Stomach (tissue), 9 donors: ENCODE results near the gene PLXND1. TPM values are rescaled to one million over a fixed set of nuclear protein-coding genes. Genes with fewer than 3 reads are reported as not detected.

Experiments used
- DNase-seq, 2 donors: peaks; one replicate each; pipeline versions ENCODE4 v3.0.0 to v3.0.0-alpha.2; 2013 to 2019
- H3K27ac ChIP-seq, 5 donors: fragments of 200-600 bp in 4 of 5; sonication (generic) in 4 of 5; one replicate each; pipeline ENCODE4 v1.5.1; 2013 to 2019; ENCODE audit warnings: mild to moderate bottlenecking in 1 of 5, moderate library complexity in 1 of 5
- H3K27me3 ChIP-seq, 3 donors: fragments of 200-600 bp; sonication (generic); one replicate each; pipeline ENCODE4 v1.5.1; 2017 to 2019; ENCODE audit warnings: mixed run types in 1 of 3
- H3K36me3 ChIP-seq, 4 donors: fragments of 200-600 bp; sonication (generic); 1 replicate in 3 of 4; 2 replicates in 1 of 4; pipeline ENCODE4 v1.5.1; 2016 to 2019
- H3K4me1 ChIP-seq, 4 donors: fragments of 200-600 bp; sonication (generic); one replicate each; pipeline ENCODE4 v1.5.1; 2016 to 2019
- H3K4me3 ChIP-seq, 4 donors: fragments of 200-600 bp; sonication (generic) in 3 of 4; one replicate each; pipeline ENCODE4 v1.5.1; 2016 to 2019; ENCODE audit warnings: mild to moderate bottlenecking in 1 of 4
- H3K9me3 ChIP-seq, 4 donors: fragments of 200-600 bp; sonication (generic); one replicate each; pipeline ENCODE4 v1.5.1; 2016 to 2019
- EP300 ChIP-seq: sonication (generic); formaldehyde crosslinking; IDR thresholded peaks from one replicate; pipeline ENCODE4 v1.6.1; 2017; ENCODE audit warnings: antibody characterized with exemption
- POLR2A ChIP-seq, 4 donors: fragments of 450-650 bp; IDR thresholded peaks; one replicate each; pipeline ENCODE4 v1.6.1; 2016; ENCODE audit warnings: antibody characterized with exemption in 4 of 4, control low read depth in 2 of 4, mild to moderate bottlenecking in 1 of 4, moderate library complexity in 1 of 4
- POLR2AphosphoS5 ChIP-seq, 3 donors: sonication (generic); formaldehyde crosslinking; IDR thresholded peaks; one replicate each; pipeline ENCODE4 v1.6.1; 2016; ENCODE audit warnings: antibody characterized with exemption in 3 of 3
- WGBS, 5 donors: extraction: QIAGEN DNeasy Blood & Tissue Kit in 3 of 5; methylation state at CpG; one replicate each; pipeline versions ENCODE4 v1.1.5 to v1.1.7; 2013 to 2018; 5-methylcytosine and 5-hydroxymethylcytosine counted together
- intact Hi-C: fragments of 100-400 bp; cut with DNase I; formaldehyde crosslinking; loops from one replicate; pipeline ENCODE4 v1.15.1; 2023; ENCODE audit warnings: low total_unique reads
- polyA plus RNA-seq, 3 donors: library from polyadenylated mRNA; stranded (reverse); fragments of 200-250 nt; gene quantifications; one replicate each; pipeline ENCODE4 v1.2.3, GENCODE V29; 2013
- total RNA-seq, 5 donors: library from RNA; depleted of rRNA; stranded (reverse); fragments of >200 nt; gene quantifications; one replicate each; pipeline versions ENCODE4 v1.1.0 to v1.2.3, GENCODE V29; 2014 to 2016
- TF ChIP-seq, protein P1 (sequence below), 7 experiments: fragments of 450-650 bp in 4 of 7; fragments of 200-600 bp in 3 of 7; sonication (generic) in 3 of 7; IDR thresholded peaks; one replicate each; pipeline ENCODE4 v1.5.1; 2016 to 2019; ENCODE audit warnings: antibody characterized with exemption in 7 of 7, control low read depth in 2 of 7, mild to moderate bottlenecking in 1 of 7
- donor health status: healthy with polysubstance abuse.
- donor health status: Bipolar disorder and iron deficiency.
- donor health status: healthy.

Gene PLXND1
- total and polyA plus RNA-seq, 8 donors, result 22.6 to 251 (median 58.6) TPM

DNA sequence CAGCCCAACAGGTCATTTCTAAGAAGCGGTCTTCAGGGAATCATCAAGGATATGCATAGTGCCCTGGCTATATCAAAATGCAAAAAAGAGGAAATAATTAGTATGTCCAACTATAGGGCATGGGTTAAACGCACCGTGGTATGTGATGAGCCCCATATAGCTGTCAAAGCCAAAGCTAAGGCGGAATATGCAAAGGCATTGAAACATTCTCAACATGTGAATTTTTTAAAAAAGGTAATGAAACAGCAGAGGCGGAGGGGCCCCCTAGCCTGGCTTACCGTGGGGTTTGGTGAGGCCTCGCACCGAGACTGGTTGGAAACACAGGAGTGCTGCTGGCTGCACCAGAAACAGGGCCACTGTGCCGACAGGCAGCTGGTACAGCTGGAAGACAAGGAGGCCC lies 23.2 kb downstream of the PLXND1 start:
- DNase-seq, result no peak
- 88 to 94% (median 93%) methylated on average over 9 of the region's 9 CpGs for WGBS, 5 donors
- intact Hi-C loops, result no loop called here
- TF ChIP-seq EP300 (no peak), POLR2A (IDR thresholded peaks at IDR 0.05) (no peak), POLR2AphosphoS5 (IDR thresholded peaks at IDR 0.05) (no peak)
- TF ChIP-seq, protein P1, sequence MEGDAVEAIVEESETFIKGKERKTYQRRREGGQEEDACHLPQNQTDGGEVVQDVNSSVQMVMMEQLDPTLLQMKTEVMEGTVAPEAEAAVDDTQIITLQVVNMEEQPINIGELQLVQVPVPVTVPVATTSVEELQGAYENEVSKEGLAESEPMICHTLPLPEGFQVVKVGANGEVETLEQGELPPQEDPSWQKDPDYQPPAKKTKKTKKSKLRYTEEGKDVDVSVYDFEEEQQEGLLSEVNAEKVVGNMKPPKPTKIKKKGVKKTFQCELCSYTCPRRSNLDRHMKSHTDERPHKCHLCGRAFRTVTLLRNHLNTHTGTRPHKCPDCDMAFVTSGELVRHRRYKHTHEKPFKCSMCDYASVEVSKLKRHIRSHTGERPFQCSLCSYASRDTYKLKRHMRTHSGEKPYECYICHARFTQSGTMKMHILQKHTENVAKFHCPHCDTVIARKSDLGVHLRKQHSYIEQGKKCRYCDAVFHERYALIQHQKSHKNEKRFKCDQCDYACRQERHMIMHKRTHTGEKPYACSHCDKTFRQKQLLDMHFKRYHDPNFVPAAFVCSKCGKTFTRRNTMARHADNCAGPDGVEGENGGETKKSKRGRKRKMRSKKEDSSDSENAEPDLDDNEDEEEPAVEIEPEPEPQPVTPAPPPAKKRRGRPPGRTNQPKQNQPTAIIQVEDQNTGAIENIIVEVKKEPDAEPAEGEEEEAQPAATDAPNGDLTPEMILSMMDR (IDR thresholded peaks at IDR 0.05), result no peak
- H3K27ac ChIP-seq, result no peak overlapping the region
- peaks cover 30 to 85% (median 63%) of the 10 kb centered on the region in 4 donors for H3K36me3 ChIP-seq
- no peak overlapping the region for H3K4me3 ChIP-seq
- H3K4me1 ChIP-seq, result peaks cover 0 to 25% (median 21%) of the 10 kb centered on the region in 4 donors
- no peaks in the 10 kb centered on the region for H3K27me3 ChIP-seq
- no peaks in the 10 kb centered on the region for H3K9me3 ChIP-seq

DNA sequence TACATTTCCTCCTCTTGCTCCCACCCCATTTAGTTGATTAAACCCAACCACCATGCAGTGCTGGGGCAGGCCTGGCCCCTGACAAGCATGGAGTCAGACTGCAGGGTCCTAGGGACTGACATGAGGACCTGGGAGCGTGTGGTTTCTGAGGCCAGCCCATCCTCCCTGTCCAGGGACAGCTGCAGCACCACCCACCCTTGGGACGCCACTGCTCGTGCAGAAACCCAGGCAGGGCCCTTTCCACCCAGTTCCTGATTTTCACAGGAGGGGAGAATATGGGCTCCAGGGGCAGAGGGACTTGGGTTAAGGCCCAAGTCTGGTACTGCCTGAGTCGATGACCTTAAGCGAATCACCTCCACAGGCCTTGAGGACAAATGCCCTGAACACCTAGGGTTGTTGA lies 23.7 kb downstream of the PLXND1 start:
- Histone ChIP-seq H3K9me3 (no peaks in the 10 kb centered on the region), H3K4me1 (peaks cover 4 to 29% (median 26%) of the 10 kb centered on the region in 4 donors), H3K27ac (no peak overlapping the region), H3K27me3 (no peaks in the 10 kb centered on the region), H3K4me3 (no peak overlapping the region), H3K36me3 (peaks cover 30 to 84% (median 63%) of the 10 kb centered on the region in 4 donors)
- WGBS, 5 donors, result 86 to 92% (median 90%) methylated on average over 5 of the region's 5 CpGs
- TF ChIP-seq POLR2AphosphoS5 (IDR thresholded peaks at IDR 0.05), result no peak
- TF ChIP-seq POLR2A (IDR thresholded peaks at IDR 0.05), result no peak
- no peak for TF ChIP-seq EP300
- TF ChIP-seq, protein P1 (IDR thresholded peaks at IDR 0.05), result no peak
- no peak for DNase-seq
- intact Hi-C loops, result no loop called here

DNA sequence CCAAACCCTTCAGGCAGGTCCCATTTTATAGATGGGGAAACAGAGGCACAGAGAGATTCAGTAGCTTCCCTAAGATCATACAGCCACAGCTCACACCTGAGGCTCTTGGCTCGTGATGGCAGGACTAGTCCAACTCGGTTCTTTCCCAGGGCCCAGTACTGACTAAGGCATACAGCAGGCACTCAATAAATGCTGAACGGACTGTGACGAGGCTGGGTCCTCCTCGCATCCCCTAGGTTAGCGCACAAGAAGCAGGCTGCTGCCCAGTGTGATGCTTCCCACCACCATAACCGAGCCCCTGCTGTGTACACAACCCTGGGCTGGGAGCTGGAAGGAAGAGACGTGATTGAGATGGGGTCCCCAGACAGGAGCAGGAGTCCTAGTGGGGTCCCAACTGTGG lies 24.9 kb downstream of the PLXND1 start:
- 88 to 95% (median 94%) methylated on average over 6 to 8 of the region's 8 CpGs for WGBS, 5 donors
- no peak for DNase-seq
- Histone ChIP-seq H3K36me3 (peaks cover 30 to 78% (median 62%) of the 10 kb centered on the region in 4 donors), H3K9me3 (no peaks in the 10 kb centered on the region), H3K4me1 (peaks cover 14 to 36% (median 26%) of the 10 kb centered on the region in 4 donors), H3K4me3 (no peak overlapping the region), H3K27ac (no peak overlapping the region), H3K27me3 (no peaks in the 10 kb centered on the region)
- TF ChIP-seq POLR2AphosphoS5 (IDR thresholded peaks at IDR 0.05) (no peak), POLR2A (IDR thresholded peaks at IDR 0.05) (no peak), EP300 (no peak)
- TF ChIP-seq, protein P1 (IDR thresholded peaks at IDR 0.05), result no peak
- intact Hi-C loops, result no loop called here

DNA sequence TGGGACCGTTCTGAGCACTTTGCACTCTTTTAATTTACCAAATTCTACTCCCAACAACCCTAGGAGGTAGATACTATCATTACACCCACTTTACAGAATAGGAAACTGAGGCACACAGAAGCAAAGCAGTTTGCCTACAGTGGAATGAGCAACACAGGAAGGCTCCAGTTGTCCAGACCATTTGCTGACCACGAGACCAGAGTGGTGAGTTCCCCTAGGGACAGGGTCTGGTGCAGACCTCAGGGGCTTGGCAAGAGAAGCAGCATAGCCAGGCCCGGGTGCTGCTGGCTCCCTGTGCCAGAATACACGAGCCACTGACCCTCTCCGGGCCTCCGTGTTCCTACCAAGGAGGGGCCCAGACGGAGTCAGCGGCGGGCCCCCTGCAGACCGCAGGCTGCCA lies 26.5 kb downstream of the PLXND1 start:
- TF ChIP-seq, protein P1 (IDR thresholded peaks at IDR 0.05), result no peak
- TF ChIP-seq POLR2AphosphoS5 (IDR thresholded peaks at IDR 0.05) (no peak), POLR2A (IDR thresholded peaks at IDR 0.05) (no peak), EP300 (no peak)
- no peak for DNase-seq
- WGBS, 5 donors, result 85 to 88% (median 87%) methylated on average over 9 to 10 of the region's 10 CpGs
- intact Hi-C loops, result no loop called here
- Histone ChIP-seq H3K9me3 (no peaks in the 10 kb centered on the region), H3K27me3 (no peaks in the 10 kb centered on the region), H3K27ac (peak overlapping the region in 1 of 5 donors; percentile 87), H3K4me3 (no peak overlapping the region), H3K4me1 (peaks cover 19 to 34% (median 31%) of the 10 kb centered on the region in 4 donors), H3K36me3 (peaks cover 25 to 77% (median 52%) of the 10 kb centered on the region in 4 donors)
